CD1c-positive myeloid dendritic cell (primary cell): Measurements from ENCODE around the gene RSRP1.
"Not testable (repeated sequence)": the region's sequence is repeated elsewhere in the genome, so short reads cannot be mapped to it uniquely, and the experiment has no call there.

Experiments
- DNase-seq: peaks from one replicate; pipeline ENCODE4 v3.0.0-alpha.2; 2016; ENCODE audit errors: extremely low spot score

RSRP1 gene

GRCh38 chr1:25256578-25256965 lies 9.3 kb upstream of the RSRP1 start:
- DNase-seq = no peak

- DNase-seq = no peak
Observed at GRCh38 chr1:25255706-25256577, 8.7 kb upstream of the RSRP1 start.

GRCh38 chr1:25253911-25254310 lies 6.7 kb upstream of the RSRP1 start:
- no peak for DNase-seq

- DNase-seq = no peak
Observed at GRCh38 chr1:25247829-25248754, 838 bp upstream of the RSRP1 start.

- DNase-seq = peak; percentile 16
Observed at GRCh38 chr1:25246600-25247023, 642 bp downstream of the RSRP1 start.

DNA sequence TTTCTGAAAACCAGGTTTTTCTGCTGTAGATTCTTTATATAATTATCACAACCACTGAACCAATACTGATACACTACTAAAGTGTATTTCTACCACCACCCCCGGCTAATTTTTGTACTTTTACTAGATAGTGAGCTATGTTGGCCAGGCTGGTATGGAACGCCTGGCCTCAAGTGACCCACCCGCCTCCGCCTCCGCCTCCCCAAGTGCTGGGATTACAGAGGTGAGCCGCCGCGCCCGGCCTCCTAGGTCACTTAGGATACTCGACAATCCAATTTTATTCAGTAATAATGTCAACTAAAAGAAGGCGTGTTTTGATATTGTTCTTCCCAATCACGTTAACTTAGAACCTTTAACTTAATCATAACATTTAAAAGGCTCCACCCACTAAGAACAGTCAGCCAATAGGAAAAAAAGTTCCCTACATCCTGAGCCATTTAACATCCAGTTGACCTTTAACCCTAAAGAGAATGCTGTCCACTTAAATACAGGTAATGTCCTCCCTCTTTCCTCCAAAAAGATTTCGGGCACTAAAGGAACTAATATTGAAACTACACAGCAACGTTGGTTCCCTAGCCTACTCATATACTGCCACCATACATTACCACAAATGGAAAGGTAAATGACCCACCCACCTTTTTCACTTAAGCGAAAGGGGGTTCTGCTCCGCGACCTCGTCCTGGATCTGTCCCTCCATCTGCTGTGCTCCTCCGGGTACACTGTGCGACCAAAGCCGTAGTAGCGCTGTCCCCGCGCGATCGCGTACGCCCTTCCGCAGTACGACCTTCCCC lies 1.2 kb downstream of the RSRP1 start:
- DNase-seq = peak; percentile 24

DNA sequence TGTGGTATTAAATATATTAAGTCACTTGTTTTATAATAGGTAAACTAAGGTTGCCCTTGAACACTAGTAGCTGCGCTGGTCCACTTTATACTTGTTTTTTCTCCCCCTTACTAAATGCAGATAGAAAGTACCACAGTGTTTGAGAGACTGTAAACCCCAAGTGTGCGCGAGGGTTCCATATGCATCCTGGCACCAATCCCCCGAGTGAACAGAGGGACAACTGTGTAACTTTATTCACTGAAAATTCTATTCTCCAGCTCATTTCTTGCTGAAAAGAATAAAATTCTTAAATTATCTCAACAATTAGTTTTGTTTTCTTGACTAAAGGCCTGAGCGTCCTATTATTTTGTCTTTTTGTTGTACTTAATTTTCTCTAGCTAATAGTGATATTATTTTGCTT lies 1.9 kb downstream of the RSRP1 start:
- DNase-seq = no peak

GRCh38 chr1:25243907-25244306 lies 3.3 kb downstream of the RSRP1 start:
- no peak for DNase-seq

- peak; percentile 92 for DNase-seq
Observed at GRCh38 chr1:25239681-25240541, 7.3 kb downstream of the RSRP1 start.

GRCh38 chr1:25238046-25238445 lies 9.2 kb downstream of the RSRP1 start:
- no peak for DNase-seq

GRCh38 chr1:25236261-25236660 lies 11.0 kb downstream of the RSRP1 start:
- not testable (repeated sequence) for DNase-seq

DNA sequence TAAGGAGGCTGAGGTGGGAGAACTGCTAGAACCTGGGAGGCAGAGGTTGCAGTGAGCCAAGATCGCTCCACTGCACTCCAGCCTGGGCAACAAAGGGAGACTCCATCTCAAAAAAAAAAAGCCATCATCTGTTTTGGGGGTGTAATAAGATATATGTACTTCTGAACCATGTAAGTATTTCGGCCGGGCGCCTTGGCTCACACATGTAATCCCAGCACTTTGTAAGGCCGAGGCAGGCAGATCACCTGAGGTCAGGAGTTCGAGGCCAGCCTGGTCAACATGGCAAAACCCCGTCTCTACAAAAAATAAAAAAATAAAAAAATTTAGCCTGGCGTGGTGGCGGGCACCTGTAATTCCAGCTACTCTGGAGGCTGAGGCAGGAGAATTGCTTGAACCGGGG lies 11.8 kb downstream of the RSRP1 start:
- not testable (repeated sequence) for DNase-seq

GRCh38 chr1:25232866-25233784 lies 14.1 kb downstream of the RSRP1 start:
- DNase-seq = peak; percentile 93

- DNase-seq = peak; percentile 93
Observed at GRCh38 chr1:25232027-25232865, 15.0 kb downstream of the RSRP1 start, which contains the start of gene SYF2. Gene SYF2 (minus strand): TSS chr1:25232502. CDS start chr1:25232467, 35 bp downstream.

GRCh38 chr1:25223471-25223870 lies 23.8 kb downstream of the RSRP1 start:
- DNase-seq = no peak

GRCh38 chr1:25222606-25223005 lies 24.6 kb downstream of the RSRP1 start:
- DNase-seq = no peak

DNA sequence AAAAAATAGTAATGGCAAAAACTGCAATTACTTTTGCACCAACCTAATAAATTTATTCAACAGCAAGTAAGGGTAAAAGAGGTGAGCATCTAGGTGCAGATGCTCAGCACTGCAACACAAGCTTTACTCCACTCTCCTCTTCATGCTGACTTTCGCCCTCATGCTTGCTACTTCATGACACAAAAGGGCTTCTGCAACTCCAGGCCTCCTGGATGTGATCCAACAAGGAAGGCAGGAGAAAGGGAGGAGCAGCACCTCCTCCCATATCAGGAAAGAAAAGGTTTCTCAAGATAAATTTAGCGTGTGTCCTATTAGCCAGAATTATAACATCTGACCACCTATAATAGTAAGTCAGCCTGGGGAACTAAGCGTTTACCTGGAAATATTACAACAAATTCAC lies 26.6 kb downstream of the RSRP1 start:
- no peak for DNase-seq

GRCh38 chr1:25219661-25220251 lies 27.5 kb downstream of the RSRP1 start:
- no peak for DNase-seq
